ENCODE measurements around the gene KRTAP10-12.

KRTAP10-12 gene

GRCh38 chr21:44712203-44713028 is 15.4 kb downstream of the KRTAP10-12 start:
- no peak for DNase-seq

DNA sequence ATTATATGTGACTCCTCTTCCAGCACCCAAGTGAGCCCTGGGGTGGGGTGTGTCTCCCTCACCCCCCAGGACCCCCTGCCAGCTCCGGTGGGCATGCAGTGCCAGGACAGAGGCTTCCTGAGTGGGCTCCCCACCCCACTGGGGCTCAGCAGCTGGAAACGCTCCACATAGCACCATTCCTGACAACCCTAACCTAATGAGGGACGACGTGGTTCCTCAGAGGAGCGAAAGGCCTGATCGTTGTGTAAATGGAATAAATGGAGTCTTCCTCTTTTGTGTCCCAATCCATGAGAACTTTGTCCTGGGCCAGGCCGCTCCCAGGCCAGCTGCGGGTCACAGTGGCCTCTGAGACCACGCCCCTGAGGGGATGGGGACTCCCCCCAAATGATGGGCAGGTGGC is 16.2 kb downstream of the KRTAP10-12 start:
- DNase-seq = no peak

DNA sequence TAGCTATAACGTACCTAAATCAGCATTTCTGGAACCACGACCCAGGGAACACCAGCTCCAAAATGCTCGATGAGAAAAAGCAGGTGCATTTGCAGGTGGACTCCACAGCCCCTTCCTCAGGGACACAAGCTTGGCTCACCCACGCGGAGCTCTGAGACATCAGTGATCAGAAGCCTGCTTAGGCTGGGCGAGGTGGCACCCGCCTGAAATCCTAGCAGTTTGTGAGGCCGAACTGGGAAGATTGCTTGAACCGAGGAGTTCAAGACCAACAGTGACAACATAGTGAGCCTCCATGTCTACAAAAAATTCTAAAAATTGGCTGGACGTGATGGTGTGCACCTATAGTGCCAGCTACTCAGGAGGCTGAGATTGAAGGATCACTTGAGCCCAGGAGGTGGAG is 16.9 kb downstream of the KRTAP10-12 start:
- DNase-seq = no peak

DNA sequence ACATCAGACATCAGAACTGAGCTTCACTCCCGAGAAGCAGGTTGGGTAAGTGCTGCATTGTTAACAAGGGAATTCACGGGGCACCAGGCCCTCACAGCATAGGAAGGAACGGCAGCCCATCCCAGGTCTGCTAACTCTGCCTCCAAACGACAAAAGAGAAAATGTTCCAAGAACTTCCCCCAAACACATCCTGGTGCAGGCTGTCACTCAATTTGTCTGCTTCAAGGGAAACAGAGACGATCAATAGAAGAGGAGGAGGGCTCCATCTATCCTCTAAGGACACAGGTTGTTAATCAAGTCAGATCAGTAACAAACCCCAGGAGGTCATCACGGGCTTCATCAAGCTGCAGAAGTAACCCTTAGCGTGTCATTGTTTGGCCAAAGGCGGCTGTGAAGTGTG is 17.9 kb downstream of the KRTAP10-12 start:
- no peak for DNase-seq

- no peak for DNase-seq
Measured at GRCh38 chr21:44716984-44717383, 20.0 kb downstream of the KRTAP10-12 start.

GRCh38 chr21:44718093-44718492 is 21.1 kb downstream of the KRTAP10-12 start:
- no peak for DNase-seq

DNA sequence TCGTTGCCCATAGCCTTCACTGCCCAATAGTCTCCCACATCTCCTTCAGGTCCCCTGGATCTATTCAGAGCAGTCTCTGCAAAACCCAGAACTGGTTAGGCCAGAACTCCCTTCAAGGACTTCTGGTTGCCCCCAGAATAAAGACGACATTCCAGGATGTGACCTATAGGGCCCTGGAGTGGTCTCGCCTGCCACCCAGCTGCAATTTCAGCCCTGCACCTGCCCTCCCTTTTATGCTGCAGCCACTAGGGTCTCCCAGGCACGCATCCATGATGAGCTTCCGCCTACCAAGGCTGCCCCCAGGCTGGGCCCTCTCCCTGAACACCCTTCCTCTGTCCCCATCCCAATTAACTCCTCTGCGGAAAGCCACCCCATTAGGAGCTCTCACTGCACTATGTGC is 21.6 kb downstream of the KRTAP10-12 start:
- DNase-seq = no peak

DNA sequence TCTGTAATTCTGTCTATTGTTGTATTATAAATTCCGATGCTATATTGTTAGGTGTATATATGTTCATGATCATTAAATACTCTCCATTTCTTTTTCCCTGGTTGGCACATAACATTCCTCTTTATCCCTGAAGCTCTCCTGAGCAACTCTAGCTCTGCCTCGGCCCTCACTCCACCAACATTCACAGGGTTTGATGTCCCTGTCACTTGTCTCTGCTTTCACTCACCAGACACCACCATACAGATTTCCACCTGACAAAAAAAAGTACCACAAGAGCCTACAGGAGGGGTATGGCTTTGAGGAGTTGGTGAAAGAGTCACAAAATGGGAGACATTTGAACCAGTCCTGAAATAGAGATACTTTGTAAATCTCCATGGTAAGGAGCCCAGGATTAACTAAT is 23.2 kb downstream of the KRTAP10-12 start:
- DNase-seq = no peak

GRCh38 chr21:44722731-44723130 is 25.8 kb downstream of the KRTAP10-12 start:
- DNase-seq = no peak

- peak in 1 of 2 experiments; percentile 47 for DNase-seq
Measured at GRCh38 chr21:44723177-44724131, 26.5 kb downstream of the KRTAP10-12 start.

DNA sequence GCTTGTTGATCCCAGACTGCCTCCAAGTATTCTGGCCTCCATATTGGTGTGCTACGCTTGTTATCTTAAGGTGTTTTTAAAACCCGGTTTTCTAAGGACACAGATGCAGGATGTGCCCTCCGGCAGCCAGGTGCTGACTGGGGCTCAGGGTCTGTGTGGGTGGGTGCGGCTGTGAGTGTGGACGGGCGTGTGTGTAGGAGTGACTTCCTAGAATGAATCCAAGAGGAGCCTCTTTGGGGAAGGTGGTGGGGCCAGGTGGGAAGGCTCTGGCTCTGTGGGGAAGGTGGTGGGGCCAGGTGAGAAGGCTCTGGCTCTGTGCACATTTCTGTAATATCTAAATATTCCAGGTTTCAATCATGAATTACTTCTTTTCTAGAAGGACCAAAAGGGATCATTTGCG is 27.2 kb downstream of the KRTAP10-12 start:
- no peak for DNase-seq

DNA sequence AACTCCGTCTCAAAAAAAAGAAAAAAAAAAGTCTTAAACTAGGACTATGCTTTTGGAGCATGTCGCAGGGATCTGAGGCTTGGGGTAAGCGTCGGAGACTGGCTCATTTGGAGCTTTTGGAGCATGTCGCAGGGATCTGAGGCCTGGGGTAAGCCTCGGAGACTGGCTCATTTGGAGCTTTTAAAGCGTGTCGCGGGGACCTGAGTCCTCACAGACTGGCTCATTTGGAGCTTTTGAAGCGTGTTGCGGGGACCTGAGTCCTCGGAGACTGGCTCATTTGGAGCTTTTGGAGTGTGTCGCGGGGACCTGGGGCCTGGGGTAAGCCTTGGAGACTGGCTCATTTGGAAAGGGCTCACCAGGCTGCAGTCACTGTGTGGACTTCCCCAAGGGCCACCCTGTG is 28.0 kb downstream of the KRTAP10-12 start:
- no peak for DNase-seq

GRCh38 chr21:44726826-44727225 is 29.9 kb downstream of the KRTAP10-12 start:
- no peak for DNase-seq

- DNase-seq = no peak
Measured at GRCh38 chr21:44727321-44727720, 30.3 kb downstream of the KRTAP10-12 start.

DNA sequence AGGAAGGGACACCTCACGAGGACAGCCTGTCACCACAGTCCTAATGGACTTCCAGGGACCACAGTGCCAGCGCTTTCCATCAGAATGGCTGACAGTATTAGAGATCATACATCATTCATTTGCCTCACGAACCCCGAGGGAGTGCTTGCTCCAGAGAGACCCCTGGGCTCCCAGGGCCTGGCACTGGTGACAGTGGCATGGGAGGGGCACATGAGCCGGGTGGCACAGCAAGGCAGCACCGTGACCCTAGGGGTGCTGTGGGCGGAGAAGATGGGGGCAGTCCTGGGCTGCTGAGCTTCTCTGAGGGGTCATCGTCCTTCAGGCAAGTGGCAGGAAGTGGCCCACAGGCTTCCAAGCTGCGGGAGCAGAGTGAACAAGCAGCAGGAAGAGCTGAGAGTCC is 30.8 kb downstream of the KRTAP10-12 start:
- no peak for DNase-seq

DNA sequence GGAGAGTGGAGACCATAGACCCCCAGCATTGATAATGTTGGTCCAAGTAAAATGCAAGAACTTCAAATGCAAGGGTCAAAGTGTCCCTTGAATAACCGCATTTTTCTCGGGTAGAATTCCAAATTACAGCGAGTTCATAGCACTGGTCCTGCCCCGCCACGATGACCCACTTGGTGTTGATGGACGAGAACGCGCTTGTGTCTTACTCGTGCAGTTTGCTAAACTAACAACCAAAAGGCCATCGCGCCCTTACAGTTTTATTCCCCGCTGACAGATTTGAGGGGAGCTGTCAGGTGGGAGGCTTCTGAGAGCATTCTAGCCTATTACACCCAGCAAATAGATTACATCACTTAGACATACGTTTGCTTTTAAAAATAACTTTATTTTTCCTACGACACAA is 31.7 kb downstream of the KRTAP10-12 start:
- no peak for DNase-seq

DNA sequence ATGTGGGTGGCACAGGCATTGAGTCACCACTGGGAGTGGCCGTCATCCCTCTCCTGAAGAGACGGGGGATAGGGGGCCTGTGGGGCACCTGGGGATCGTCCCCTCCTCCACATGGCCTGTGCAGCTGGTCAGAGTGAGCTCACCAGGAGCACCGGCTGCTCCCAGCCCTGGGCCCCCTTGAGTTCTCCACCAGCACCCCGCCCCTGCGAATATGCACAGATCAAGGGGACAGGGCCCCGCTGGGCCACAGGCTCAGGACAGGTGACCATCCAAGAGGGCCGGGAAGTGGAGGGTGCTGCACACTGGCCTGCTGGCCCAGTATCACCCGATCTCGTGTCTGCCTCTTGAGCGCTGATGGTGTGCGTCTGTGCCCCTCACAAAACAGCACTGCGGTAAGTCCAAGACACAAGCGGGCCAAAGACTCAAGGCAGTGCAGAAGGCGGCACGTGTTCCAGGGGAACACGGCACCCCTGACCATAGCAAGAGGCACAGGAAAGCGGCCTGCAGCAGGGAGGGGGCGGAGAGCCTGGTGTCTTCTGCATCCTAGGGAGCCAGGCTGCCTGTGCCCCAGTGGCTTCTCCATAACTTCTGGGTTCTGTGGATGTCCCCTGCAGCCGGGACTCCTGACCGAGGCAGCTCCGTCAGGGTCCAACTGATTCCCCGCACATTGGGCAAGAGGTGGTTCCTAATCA is 32.5 kb downstream of the KRTAP10-12 start:
- no peak for DNase-seq

DNA sequence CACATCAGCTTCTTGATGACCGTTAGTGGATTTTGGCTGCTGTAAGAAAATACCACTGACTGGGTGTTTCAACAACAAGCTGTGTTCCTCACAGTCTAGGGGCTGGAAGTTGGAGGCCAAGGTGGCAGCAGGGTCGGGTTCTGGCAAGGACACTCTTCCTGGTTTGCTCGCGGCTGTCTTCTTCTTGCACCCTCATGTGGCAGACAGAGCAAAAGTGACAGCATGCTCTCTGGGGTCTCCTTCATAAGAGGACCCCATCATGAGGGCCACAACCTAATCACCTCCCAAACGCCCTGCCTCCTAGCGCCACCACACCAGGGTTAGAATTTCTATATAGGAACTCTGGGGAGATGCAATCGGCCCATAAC is 33.0 kb downstream of the KRTAP10-12 start:
- no peak for DNase-seq

- DNase-seq = no peak
Measured at GRCh38 chr21:44730951-44731579, 34.1 kb downstream of the KRTAP10-12 start.

DNA sequence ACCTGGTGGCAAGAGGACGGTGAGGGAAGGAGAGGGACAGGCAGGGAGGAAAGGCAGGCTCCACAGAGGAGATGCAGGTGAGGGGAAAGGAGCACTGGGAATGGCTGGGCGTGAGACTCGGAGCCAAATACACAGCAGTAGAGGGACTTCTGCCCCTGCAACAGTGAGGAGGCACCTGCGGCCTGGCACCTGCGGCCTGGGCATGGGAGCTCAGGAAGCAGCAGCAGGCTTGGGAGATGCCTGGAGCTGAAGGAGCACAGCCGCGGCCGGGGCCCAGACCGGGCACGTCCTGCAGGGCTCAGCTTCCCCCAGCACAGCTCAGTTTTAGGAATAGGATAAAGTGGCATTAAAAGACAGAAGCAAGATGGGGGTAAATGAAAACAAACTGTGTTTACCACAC is 35.3 kb downstream of the KRTAP10-12 start:
- no peak for DNase-seq

DNA sequence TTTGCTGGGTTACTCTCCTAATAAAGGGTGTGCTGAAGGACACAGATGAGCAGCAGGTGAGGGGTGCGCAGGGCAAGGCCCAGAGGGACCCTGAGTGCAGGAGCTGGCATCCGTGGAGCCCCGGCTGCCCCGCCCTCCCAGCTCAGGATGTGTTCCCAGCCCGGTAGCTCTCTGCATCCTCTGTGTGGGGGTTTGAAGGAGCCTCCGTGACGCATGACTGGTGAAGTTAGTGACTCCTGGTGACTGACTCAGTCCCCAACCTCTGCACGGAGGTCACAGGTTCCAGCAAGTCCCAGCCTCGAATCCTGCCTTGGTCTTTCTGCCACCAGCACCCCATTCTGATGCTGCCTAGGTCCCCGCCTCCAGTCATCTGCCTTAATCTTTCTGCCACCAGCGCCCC is 36.0 kb downstream of the KRTAP10-12 start:
- no peak for DNase-seq

DNA sequence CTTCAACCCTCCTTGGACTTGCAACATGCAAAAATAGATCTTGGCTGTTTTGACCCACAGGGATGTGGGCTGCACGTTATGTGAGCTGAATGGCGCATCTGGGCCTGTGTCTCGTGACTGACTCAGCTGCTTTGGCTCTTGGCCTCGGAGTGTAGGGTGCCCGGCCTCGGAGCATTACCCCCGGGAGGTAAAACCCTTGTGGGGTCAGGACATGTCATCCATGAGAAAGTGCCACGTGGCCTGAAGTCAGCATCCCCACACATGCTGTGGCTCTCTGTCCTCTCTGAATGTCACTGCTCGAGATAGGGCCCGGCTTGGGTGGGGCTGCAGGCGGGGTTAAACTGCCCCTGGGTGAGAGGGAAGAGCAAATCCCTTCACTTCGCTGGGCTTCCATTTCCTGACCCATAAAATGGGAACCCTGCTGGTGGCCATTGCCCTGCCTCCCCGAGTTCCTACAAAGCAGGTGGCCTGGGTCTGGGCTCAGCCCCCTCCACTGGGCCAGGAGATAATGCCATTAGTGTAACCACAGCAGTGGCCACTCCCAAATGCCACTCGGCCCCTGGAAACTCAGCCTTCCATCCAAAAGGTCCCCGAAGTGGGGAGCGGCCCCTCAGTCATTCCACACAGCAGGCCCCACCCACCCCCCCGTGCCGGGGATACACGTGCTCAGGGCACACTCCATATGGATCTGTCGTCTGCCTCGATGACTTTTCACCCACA is 37.2 kb downstream of the KRTAP10-12 start:
- DNase-seq = no peak

All from NCI-H526 (cell line).